Measurements from ENCODE around the gene HDAC5.

GRCh38 chr17:44067545-44067940 is 55.9 kb downstream of the HDAC5 start:
- no peak for TF ChIP-seq CTCF (IDR thresholded peaks at IDR 0.05)
- TF ChIP-seq POLR2A (IDR thresholded peaks at IDR 0.05), result no peak
